DND-41 (cell line): Measurements from ENCODE around the gene FLOT1.

ENCODE experiments used
- ATAC-seq: fragments of 200-7000 bp; cut with Tn5 transposase; 3 replicates; pipeline ENCODE4 v1.9.1; 2021; ENCODE audit warnings: low read depth; ENCODE audit not compliant: insufficient read depth
- DNase-seq: peaks from one replicate; pipeline ENCODE4 v3.0.0-alpha.2; 2020
- H2AFZ ChIP-seq: 2 replicates; pipeline ENCODE4 v1.6.0; 2012; ENCODE audit warnings: low read depth, low read length
- H3K27ac ChIP-seq: 2 replicates; pipeline ENCODE4 v1.5.1; 2012; ENCODE audit warnings: low read length, inconsistent platforms
- H3K27me3 ChIP-seq: fragments of 200-600 bp; sonication (generic); 2 replicates; pipeline ENCODE4 v1.6.0; 2012; ENCODE audit warnings: low read length, mild to moderate bottlenecking, inconsistent platforms; ENCODE audit not compliant: insufficient read depth, poor library complexity
- H3K36me3 ChIP-seq: 2 replicates; pipeline ENCODE4 v1.5.1; 2012; ENCODE audit warnings: low read length, inconsistent platforms; ENCODE audit not compliant: insufficient read depth
- H3K4me1 ChIP-seq: 2 replicates; pipeline ENCODE4 v1.5.1; 2012; ENCODE audit warnings: mild to moderate bottlenecking, low read length; ENCODE audit not compliant: insufficient read depth
- H3K4me2 ChIP-seq: 2 replicates; pipeline ENCODE4 v1.6.0; 2012; ENCODE audit warnings: mild to moderate bottlenecking, moderate library complexity, low read length, inconsistent platforms; ENCODE audit not compliant: insufficient read depth
- H3K4me3 ChIP-seq, 2 experiments: fragments of 200-600 bp in 1 of 2; shearing (Covaris generic) in 1 of 2; 2 replicates each; pipeline ENCODE4 v1.5.1; 2012 to 2016; ENCODE audit warnings: inconsistent platforms in 2 of 2, low read length in 2 of 2, mild to moderate bottlenecking in 2 of 2, low read depth in 1 of 2, moderate library complexity in 1 of 2
- H3K79me2 ChIP-seq: 2 replicates; pipeline ENCODE4 v1.6.0; 2012; ENCODE audit warnings: low read length, inconsistent platforms; ENCODE audit not compliant: insufficient read depth
- H3K9ac ChIP-seq: 2 replicates; pipeline ENCODE4 v1.6.0; 2012; ENCODE audit warnings: low read depth, mild to moderate bottlenecking, inconsistent platforms, low read length, moderate library complexity
- H3K9me3 ChIP-seq: 2 replicates; pipeline ENCODE4 v1.5.1; 2012; ENCODE audit warnings: low read length, moderate library complexity, mild to moderate bottlenecking, inconsistent platforms; ENCODE audit not compliant: insufficient read depth, severe bottlenecking
- H4K20me1 ChIP-seq: 2 replicates; pipeline ENCODE4 v1.6.0; 2012; ENCODE audit warnings: low read length; ENCODE audit not compliant: insufficient read depth
- CTCF ChIP-seq: IDR thresholded peaks from 2 replicates; pipeline ENCODE4 v1.5.1; 2012; ENCODE audit warnings: borderline replicate concordance, low read length, moderate library complexity, mild to moderate bottlenecking; ENCODE audit not compliant: poor library complexity, severe bottlenecking; ENCODE audit errors: extremely low read depth
- EZH2 ChIP-seq: IDR thresholded peaks from 3 replicates; pipeline ENCODE4 v1.6.1; 2012; ENCODE audit warnings: borderline replicate concordance, low read depth, mild to moderate bottlenecking, moderate library complexity, low read length, inconsistent platforms; ENCODE audit not compliant: severe bottlenecking

FLOT1 gene

GRCh38 chr6:30730601-30731435 is 11.7 kb downstream of the FLOT1 start:
- peaks cover 18% of the 10 kb centered on the region for H4K20me1 ChIP-seq
- no peak overlapping the region for H3K9ac ChIP-seq
- TF ChIP-seq EZH2 = no peak
- peak; percentile 73 for TF ChIP-seq CTCF
- H3K36me3 ChIP-seq = peaks cover 70% of the 10 kb centered on the region
- H3K79me2 ChIP-seq = peaks cover 15% of the 10 kb centered on the region; the same call in 1 of the 2 replicates
- DNase-seq (peak; percentile 65), ATAC-seq (peak; percentile 44)
- H3K27me3 ChIP-seq = no peaks in the 10 kb centered on the region
- H3K4me1 ChIP-seq = no peaks in the 10 kb centered on the region
- H2AFZ ChIP-seq = no peak overlapping the region
- H3K4me2 ChIP-seq = no peak overlapping the region
- H3K27ac ChIP-seq = no peak overlapping the region
- no peak overlapping the region for H3K4me3 ChIP-seq
- no peaks in the 10 kb centered on the region for H3K9me3 ChIP-seq

DNA sequence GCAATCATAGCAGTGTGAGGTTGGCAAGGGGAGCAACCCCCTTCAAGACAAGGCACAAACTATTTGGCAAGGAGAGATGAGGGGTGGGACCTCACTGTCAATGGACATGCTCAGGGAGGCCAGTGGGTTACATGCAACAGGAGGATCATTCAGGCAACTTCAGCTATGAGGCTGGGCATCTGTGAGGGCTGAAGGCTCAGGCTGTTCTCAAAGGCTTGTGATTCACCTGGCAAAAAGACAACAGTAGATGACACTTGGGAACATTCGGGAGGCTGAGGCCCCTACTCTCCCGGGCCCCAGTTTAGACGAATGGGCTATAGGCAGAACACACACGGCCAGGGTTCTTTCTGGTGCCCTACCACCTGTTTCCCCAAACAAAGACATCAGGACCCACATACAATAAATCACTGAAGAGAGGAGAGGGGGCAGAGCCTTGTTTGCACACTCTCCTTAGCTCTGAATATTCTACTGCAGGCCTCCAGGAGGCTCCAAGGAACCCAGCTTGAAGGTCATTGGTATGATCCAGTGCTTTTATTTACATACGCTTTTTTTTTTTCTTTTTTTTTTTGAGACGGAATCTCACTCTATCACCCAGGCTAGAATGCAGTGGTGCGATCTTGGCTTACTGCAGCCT is 14.4 kb downstream of the FLOT1 start:
- H3K4me1 ChIP-seq = peaks cover 20% of the 10 kb centered on the region
- ATAC-seq (0 out of 3 replicates have a peak, but pooled peaks have one; percentile 4), DNase-seq (peak; percentile 21)
- no peak overlapping the region for H3K9ac ChIP-seq
- TF ChIP-seq EZH2 (no peak), CTCF (no peak)
- no peaks in the 10 kb centered on the region for H3K27me3 ChIP-seq
- peaks cover 78% of the 10 kb centered on the region for H3K36me3 ChIP-seq
- peaks cover 39% of the 10 kb centered on the region for H3K79me2 ChIP-seq
- H2AFZ ChIP-seq = no peak overlapping the region
- H3K9me3 ChIP-seq = no peaks in the 10 kb centered on the region
- no peak overlapping the region for H3K27ac ChIP-seq
- no peak overlapping the region for H3K4me3 ChIP-seq
- peaks cover 44% of the 10 kb centered on the region for H4K20me1 ChIP-seq
- no peak overlapping the region for H3K4me2 ChIP-seq

DNA sequence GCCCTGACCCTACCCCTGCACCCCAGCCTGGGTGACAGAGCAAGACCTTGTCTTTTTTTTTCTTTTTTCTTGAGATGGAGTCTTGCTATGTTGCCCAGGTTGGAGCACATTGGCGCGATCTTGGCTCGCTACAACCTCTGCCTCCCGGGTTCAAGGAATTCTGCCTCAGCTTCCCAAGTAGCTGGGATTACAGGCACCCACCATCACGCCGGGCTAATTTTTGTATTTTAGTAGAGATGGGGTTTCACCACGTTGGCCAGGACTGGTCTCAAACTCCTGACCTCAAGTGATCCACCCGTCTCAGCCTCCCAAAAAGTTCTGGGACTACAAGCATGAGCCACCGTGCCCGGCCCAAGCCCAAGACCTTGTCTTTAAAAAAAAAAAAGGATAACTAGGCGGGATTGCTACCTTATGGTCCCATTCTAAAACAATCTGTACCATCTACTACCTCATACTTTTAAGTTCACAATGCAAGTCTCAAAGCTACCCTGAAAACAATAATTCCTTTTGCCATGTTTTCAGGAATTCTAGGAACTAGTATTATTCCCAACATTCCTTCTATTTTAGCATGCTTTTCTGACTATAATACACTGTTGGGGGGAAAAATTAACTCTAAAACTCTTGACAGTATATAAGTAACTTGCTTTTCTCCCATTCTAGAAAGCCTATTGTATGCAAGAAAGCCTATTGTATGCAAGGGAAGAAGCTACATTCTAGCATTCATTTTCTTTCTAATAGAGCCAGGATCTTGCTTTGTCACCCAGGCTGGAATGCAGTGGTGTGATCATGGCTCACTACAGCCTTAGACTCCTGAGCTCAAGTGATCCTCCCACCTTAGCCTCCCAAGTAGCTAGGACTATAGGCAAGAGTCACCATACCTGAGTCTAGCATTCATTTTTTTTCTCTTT is 15.7 kb downstream of the FLOT1 start:
- no peak overlapping the region for H3K4me2 ChIP-seq
- no peak overlapping the region for H3K4me3 ChIP-seq
- no peak overlapping the region for H2AFZ ChIP-seq
- H3K4me1 ChIP-seq = peaks cover 33% of the 10 kb centered on the region
- peaks cover 57% of the 10 kb centered on the region for H4K20me1 ChIP-seq
- DNase-seq (no peak), ATAC-seq (0 out of 3 replicates have a peak, but pooled peaks have one; percentile 1)
- TF ChIP-seq CTCF (no peak), EZH2 (no peak)
- H3K9me3 ChIP-seq = no peaks in the 10 kb centered on the region
- H3K36me3 ChIP-seq = peaks cover 80% of the 10 kb centered on the region
- no peaks in the 10 kb centered on the region for H3K27me3 ChIP-seq
- peaks cover 50% of the 10 kb centered on the region for H3K79me2 ChIP-seq
- no peak overlapping the region for H3K9ac ChIP-seq
- H3K27ac ChIP-seq = no peak overlapping the region
